ENCODE data around the gene WNT10A. TPM values are rescaled to one million over a fixed set of nuclear protein-coding genes. Genes with fewer than 3 reads are reported as not detected.

Gene WNT10A
- total RNA-seq, 4 donors from 2014 or later = 8.0 to 19.1 (median 11.9) TPM

- intact Hi-C loops (cut with DNase I) = no loop called here
These were observed 25.1 kb upstream of the WNT10A start for GRCh38 chr2:218855305-218856166.

DNA sequence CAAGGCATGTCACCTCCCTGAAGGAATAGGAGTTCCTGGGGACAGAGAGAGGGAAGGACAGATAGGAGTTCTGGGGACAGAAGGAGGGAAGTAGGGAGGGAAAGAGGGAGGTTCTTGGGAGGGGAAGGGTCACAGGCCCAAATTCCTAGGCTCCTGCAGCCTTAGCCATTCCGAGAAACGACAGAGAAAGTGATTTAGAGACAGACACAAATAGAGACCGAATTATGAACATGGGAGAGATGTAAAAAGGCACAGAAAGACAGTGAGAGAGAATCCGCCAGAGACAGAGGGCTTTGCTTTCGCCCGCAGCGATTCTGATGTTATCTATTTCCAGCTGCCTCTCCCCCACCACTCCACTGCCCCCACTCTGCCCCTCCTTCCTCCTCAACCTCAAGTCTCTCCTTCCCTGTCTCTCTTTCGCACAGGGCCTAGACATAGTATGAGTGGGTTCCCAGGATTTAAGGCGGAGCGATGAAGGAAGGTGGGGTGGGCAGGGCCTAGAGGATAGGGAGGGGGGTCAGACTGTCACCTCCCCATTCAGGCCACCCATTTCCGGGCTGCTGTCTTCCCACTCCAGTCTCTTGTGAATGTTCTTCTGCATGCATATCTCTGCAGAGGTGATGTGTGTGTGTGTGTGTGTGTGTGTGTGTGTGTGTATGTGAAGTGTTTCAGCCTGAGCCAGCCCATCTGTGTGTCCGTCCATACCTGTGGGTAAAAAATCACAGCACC is 24.3 kb upstream of the WNT10A start:
- H3K27me3 ChIP-seq = peaks cover 20 to 100% (median 30%) of the 10 kb centered on the region in 4 donors
- intact Hi-C loops (cut with DNase I) = no loop called here
- DNase-seq = no peak
- no peak for TF ChIP-seq POLR2A (IDR thresholded peaks at IDR 0.05)
- TF ChIP-seq, protein P1, sequence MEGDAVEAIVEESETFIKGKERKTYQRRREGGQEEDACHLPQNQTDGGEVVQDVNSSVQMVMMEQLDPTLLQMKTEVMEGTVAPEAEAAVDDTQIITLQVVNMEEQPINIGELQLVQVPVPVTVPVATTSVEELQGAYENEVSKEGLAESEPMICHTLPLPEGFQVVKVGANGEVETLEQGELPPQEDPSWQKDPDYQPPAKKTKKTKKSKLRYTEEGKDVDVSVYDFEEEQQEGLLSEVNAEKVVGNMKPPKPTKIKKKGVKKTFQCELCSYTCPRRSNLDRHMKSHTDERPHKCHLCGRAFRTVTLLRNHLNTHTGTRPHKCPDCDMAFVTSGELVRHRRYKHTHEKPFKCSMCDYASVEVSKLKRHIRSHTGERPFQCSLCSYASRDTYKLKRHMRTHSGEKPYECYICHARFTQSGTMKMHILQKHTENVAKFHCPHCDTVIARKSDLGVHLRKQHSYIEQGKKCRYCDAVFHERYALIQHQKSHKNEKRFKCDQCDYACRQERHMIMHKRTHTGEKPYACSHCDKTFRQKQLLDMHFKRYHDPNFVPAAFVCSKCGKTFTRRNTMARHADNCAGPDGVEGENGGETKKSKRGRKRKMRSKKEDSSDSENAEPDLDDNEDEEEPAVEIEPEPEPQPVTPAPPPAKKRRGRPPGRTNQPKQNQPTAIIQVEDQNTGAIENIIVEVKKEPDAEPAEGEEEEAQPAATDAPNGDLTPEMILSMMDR (IDR thresholded peaks at IDR 0.05) = no peak
- H3K27ac ChIP-seq = no peak overlapping the region
- no peaks in the 10 kb centered on the region for H3K9me3 ChIP-seq
- no peak overlapping the region for H3K4me3 ChIP-seq
- no peaks in the 10 kb centered on the region for H3K36me3 ChIP-seq
- peaks cover 15 to 40% (median 21%) of the 10 kb centered on the region in 3 donors for H3K4me1 ChIP-seq
- 38 to 42% methylated on average over 9 to 12 of the region's 12 CpGs for WGBS, 2 donors

More at GRCh38 chr2:218855305-218856166, 25.1 kb upstream of the WNT10A start:
- Histone ChIP-seq H3K27me3 (peaks cover 15 to 99% (median 25%) of the 10 kb centered on the region in 4 donors), H3K4me1 (peaks cover 12 to 32% (median 17%) of the 10 kb centered on the region in 3 donors), H3K9me3 (no peaks in the 10 kb centered on the region), H3K36me3 (no peaks in the 10 kb centered on the region), H3K4me3 (no peak overlapping the region), H3K27ac (no peak overlapping the region)
- no peak for DNase-seq
- TF ChIP-seq, protein P1 (IDR thresholded peaks at IDR 0.05) = no peak
- TF ChIP-seq POLR2A (IDR thresholded peaks at IDR 0.05) = no peak
- WGBS, 2 donors = 40 to 63% methylated on average over 4 to 12 of the region's 14 CpGs

DNA sequence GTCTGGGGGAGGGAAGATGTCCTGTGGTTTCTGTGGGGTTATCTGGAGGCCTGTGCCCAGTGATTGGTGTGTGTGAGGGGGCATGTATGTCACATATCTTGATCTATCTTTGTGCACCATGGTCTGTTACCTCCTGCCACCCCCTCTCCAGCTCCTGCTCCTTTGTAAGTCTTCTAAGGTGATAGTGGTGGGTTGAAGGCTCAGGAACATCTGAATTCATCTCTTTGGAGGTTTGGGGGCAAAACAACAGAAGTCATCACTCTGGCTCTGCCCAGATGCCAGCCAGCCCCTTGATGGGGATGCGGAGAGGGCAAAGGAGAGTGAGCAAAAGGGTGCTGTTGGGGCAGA is 23.8 kb upstream of the WNT10A start:
- Histone ChIP-seq H3K27me3 (peaks cover 23 to 100% (median 30%) of the 10 kb centered on the region in 4 donors), H3K36me3 (no peaks in the 10 kb centered on the region), H3K9me3 (no peaks in the 10 kb centered on the region), H3K4me3 (no peak overlapping the region), H3K4me1 (peaks cover 15 to 45% (median 21%) of the 10 kb centered on the region in 3 donors), H3K27ac (no peak overlapping the region)
- TF ChIP-seq, protein P1 (IDR thresholded peaks at IDR 0.05) = no peak
- TF ChIP-seq POLR2A (IDR thresholded peaks at IDR 0.05) = no peak
- 67 to 83% methylated on average over 1 of the region's 1 CpG for WGBS, 2 donors
- intact Hi-C loops (cut with DNase I) = no loop called here
- DNase-seq = no peak

DNA sequence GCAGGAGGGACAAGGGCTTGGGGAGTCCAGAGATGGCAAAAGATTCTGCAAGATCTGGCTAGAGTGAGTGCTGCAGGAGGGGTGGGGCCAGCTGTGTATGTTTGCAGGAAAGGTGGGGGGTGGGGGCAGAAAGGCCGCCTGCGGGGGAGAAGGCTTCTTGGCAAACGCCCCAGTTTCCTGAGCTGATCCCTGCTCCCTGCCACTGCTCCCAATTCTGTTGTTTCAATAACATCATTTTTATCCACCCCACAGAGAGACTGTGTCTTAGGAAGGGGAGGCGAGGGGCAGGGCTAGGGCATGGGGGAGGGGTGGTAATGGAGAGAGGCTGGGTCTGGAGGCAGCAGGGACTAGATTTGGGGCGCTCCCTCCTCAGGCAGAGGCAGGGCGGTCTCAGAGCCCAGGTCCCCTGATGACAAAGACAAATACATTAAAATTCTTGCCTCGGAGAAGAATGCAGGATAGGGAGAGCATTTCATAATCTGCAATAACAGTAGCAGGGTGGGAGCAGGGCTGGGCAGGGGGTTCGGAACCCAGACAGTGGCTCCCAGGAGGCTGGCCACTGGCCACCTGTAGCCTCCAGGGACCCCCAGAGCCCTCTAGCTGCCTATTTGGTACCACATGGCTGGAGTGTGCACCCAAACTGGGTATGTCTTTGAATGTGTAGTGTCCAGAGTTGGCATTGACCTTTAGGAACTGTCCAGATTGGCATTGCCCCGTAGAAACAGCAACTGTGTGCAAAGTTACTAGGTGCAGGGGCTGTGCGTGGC is 23.1 kb upstream of the WNT10A start:
- Histone ChIP-seq H3K9me3 (no peaks in the 10 kb centered on the region), H3K36me3 (no peaks in the 10 kb centered on the region), H3K27ac (no peak overlapping the region), H3K4me3 (no peak overlapping the region), H3K4me1 (peaks cover 15 to 44% (median 21%) of the 10 kb centered on the region in 3 donors), H3K27me3 (peaks cover 23 to 100% (median 33%) of the 10 kb centered on the region in 4 donors)
- no peak for TF ChIP-seq POLR2A (IDR thresholded peaks at IDR 0.05)
- TF ChIP-seq, protein P1 (IDR thresholded peaks at IDR 0.05) = no peak
- WGBS, 2 donors = 14 to 15% methylated on average over 8 to 9 of the region's 10 CpGs
- DNase-seq = no peak
- intact Hi-C loops (cut with DNase I) = no loop called here
